IPS-NIHi11 (cell line): ENCODE results near the gene MEAF6.

ENCODE experiments used
- DNase-seq: peaks from one replicate; pipeline ENCODE4 v3.0.0; 2012; ENCODE audit warnings: mixed read lengths, low spot score

The MEAF6 gene

GRCh38 chr1:37484325-37485051 lies 30.1 kb downstream of the MEAF6 start:
- no peak for DNase-seq

- DNase-seq, result no peak
Observed at GRCh38 chr1:37483785-37484184, 30.8 kb downstream of the MEAF6 start.

GRCh38 chr1:37482796-37483744 lies 31.5 kb downstream of the MEAF6 start:
- DNase-seq, result no peak

GRCh38 chr1:37482004-37482785 lies 32.4 kb downstream of the MEAF6 start:
- no peak for DNase-seq

GRCh38 chr1:37481289-37482003 lies 33.1 kb downstream of the MEAF6 start:
- no peak for DNase-seq

GRCh38 chr1:37480581-37481288 lies 33.8 kb downstream of the MEAF6 start:
- no peak for DNase-seq

- DNase-seq, result no peak
Observed at GRCh38 chr1:37480125-37480466, 34.5 kb downstream of the MEAF6 start.

GRCh38 chr1:37479255-37480124 lies 35.1 kb downstream of the MEAF6 start:
- DNase-seq, result no peak

- DNase-seq, result no peak
Observed at GRCh38 chr1:37478890-37479254, 35.7 kb downstream of the MEAF6 start.

- DNase-seq, result no peak
Observed at GRCh38 chr1:37478451-37478881, 36.1 kb downstream of the MEAF6 start.

GRCh38 chr1:37477946-37478345 lies 36.6 kb downstream of the MEAF6 start:
- no peak for DNase-seq

GRCh38 chr1:37477198-37477931 lies 37.2 kb downstream of the MEAF6 start:
- DNase-seq, result peak; percentile 58

GRCh38 chr1:37476460-37477197 lies 37.9 kb downstream of the MEAF6 start:
- DNase-seq, result no peak

- DNase-seq, result no peak
Observed at GRCh38 chr1:37476087-37476452, 38.5 kb downstream of the MEAF6 start.

GRCh38 chr1:37475380-37476086 lies 39.0 kb downstream of the MEAF6 start:
- DNase-seq, result no peak

GRCh38 chr1:37474697-37475379 lies 39.7 kb downstream of the MEAF6 start:
- DNase-seq, result no peak

GRCh38 chr1:37474046-37474696 lies 40.4 kb downstream of the MEAF6 start, which contains the start of gene ZC3H12A:
ZC3H12A (plus strand) TSS chr1:37474580; CDS start chr1:37475497, 917 bp downstream.
- peak; percentile 99 for DNase-seq
